ENCODE data around the gene DMKN. TPM values are rescaled to one million over a fixed set of nuclear protein-coding genes. Genes with fewer than 3 reads are reported as not detected.

Gene DMKN
- total and polyA plus RNA-seq, 2 donors (not counting 3 experiments of a cell fraction or from before 2014, with no cell fraction given): not detected

- DNase-seq (ENCODE audit: low read depth, low spot score): no peak
- Histone ChIP-seq H3K4me3 (replicated peaks in 1 of 3; ENCODE audit: insufficient read depth in 1 of 3, low read depth in 1 of 3, low read length in 3 of 3) (no peak overlapping the region), H3K4me2 (ENCODE audit: insufficient read depth, low read length) (no peak overlapping the region), H3K27ac (ENCODE audit: insufficient read depth, low read depth, low read length) (no peak overlapping the region), H3K4me1 (ENCODE audit: control insufficient read depth, extremely low read depth, insufficient read depth, low read length) (no peaks in the 10 kb centered on the region), H2AFZ (ENCODE audit: low read depth, low read length) (no peak overlapping the region), H3K79me2 (ENCODE audit: control insufficient read depth, insufficient read depth, low read length) (no peaks in the 10 kb centered on the region), H3K9me3 (replicated peaks; ENCODE audit: control insufficient read depth, insufficient read depth, low read length) (no peaks in the 10 kb centered on the region), H3K9me1 (replicated peaks; ENCODE audit: control insufficient read depth, extremely low read depth, insufficient read depth, low read length) (no peaks in the 10 kb centered on the region), H3K27me3 (ENCODE audit: control insufficient read depth in 2 of 2, insufficient read depth in 2 of 2, low read length in 2 of 2) (no peaks in the 10 kb centered on the region), H4K20me1 (replicated peaks; ENCODE audit: control insufficient read depth, extremely low read depth, insufficient read depth, low read length) (no peaks in the 10 kb centered on the region), H3K9ac (replicated peaks; ENCODE audit: extremely low read depth, insufficient read depth, low read length) (no peak overlapping the region), H3K36me3 (ENCODE audit: control insufficient read depth in 2 of 2, extremely low read depth in 1 of 2, insufficient read depth in 2 of 2, low read length in 2 of 2) (no peaks in the 10 kb centered on the region)
- ChIA-PET POLR2A (no interaction called here), CTCF (no interaction called here)
- no peak for FAIRE-seq
- intact Hi-C loops (cut with micrococcal nuclease) (no loop called here), dilution Hi-C loops (cut with MboI; ENCODE audit: extremely low pct_ligation_motif_present, low sequenced_read_pairs) (no loop called here)
- TF ChIP-seq POLR2AphosphoS5 (IDR thresholded peaks at IDR 0.05; ENCODE audit: insufficient read depth, low read depth, low read length) (no peak), FOS (IDR thresholded peaks at IDR 0.05; ENCODE audit: borderline replicate concordance, insufficient read depth, low read length) (no peak), MYC (IDR thresholded peaks at IDR 0.05; ENCODE audit: low read depth, low read length) (no peak), MAX (IDR thresholded peaks at IDR 0.05; ENCODE audit: insufficient read depth, insufficient read length) (no peak), POLR2A (IDR thresholded peaks at IDR 0.05; ENCODE audit: low read depth, low read length) (no peak), EZH2 (IDR thresholded peaks at IDR 0.05; ENCODE audit: borderline replicate concordance, low read depth, low read length, severe bottlenecking) (no peak), GATA2 (IDR thresholded peaks at IDR 0.05; ENCODE audit: insufficient read depth, insufficient read length, low read depth, low read length) (no peak), JUN (IDR thresholded peaks at IDR 0.05; ENCODE audit: borderline replicate concordance, insufficient read depth, insufficient read length, low read depth) (no peak)
- TF ChIP-seq, protein P1, sequence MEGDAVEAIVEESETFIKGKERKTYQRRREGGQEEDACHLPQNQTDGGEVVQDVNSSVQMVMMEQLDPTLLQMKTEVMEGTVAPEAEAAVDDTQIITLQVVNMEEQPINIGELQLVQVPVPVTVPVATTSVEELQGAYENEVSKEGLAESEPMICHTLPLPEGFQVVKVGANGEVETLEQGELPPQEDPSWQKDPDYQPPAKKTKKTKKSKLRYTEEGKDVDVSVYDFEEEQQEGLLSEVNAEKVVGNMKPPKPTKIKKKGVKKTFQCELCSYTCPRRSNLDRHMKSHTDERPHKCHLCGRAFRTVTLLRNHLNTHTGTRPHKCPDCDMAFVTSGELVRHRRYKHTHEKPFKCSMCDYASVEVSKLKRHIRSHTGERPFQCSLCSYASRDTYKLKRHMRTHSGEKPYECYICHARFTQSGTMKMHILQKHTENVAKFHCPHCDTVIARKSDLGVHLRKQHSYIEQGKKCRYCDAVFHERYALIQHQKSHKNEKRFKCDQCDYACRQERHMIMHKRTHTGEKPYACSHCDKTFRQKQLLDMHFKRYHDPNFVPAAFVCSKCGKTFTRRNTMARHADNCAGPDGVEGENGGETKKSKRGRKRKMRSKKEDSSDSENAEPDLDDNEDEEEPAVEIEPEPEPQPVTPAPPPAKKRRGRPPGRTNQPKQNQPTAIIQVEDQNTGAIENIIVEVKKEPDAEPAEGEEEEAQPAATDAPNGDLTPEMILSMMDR (IDR thresholded peaks at IDR 0.05; ENCODE audit: extremely low read depth in 1 of 2, insufficient read depth in 1 of 2, low read depth in 1 of 2, low read length in 2 of 2): no peak
- BruUV-seq (replicated peaks): no TSS peak
These were observed 30.4 kb downstream of the DMKN start for GRCh38 chr19:35483089-35483488.

Data from endothelial cell of umbilical vein (primary cell).